ENCODE results near the gene CCDC91.

Gene CCDC91

DNA sequence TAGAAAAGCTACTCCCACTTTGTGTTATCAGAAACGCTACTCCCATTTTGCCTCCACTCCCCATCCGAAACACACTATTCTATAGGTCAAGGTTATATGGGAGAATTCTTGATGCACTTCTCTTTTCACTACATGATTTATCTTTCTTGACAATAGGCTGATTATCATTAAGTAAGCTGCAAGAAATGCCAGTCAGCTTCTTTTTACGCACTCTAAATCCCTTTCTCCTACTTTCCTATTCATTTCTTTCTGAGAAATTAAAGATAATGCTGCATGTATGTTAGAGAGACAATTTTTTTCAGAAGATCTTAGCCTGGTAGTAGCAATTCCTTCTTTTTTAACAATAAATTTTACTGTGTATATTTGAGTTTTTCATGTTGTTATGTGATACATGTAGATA is 41.0 kb upstream of the CCDC91 start:
- Histone ChIP-seq H3K9ac (ENCODE audit: low read length) (no peak overlapping the region), H3K18ac (ENCODE audit: low read length) (no peak overlapping the region), H4K91ac (ENCODE audit: low read depth, low read length) (no peak overlapping the region), H3K14ac (ENCODE audit: low read length) (no peak overlapping the region), H3K9me3 (ENCODE audit: insufficient read depth, low read depth, low read length) (no peaks in the 10 kb centered on the region), H2AFZ (ENCODE audit: insufficient read depth, low read length, poor library complexity) (no peak overlapping the region), H2BK12ac (ENCODE audit: low read length) (no peak overlapping the region), H2AK5ac (ENCODE audit: low read length) (no peak overlapping the region), H3K4me1 (ENCODE audit: control insufficient read depth in 1 of 2, insufficient read depth in 2 of 2, low read length in 2 of 2) (no peaks in the 10 kb centered on the region), H4K8ac (ENCODE audit: low read depth, low read length) (no peak overlapping the region), H3K27me3 (ENCODE audit: insufficient read depth, low read length) (no peaks in the 10 kb centered on the region), H3K27ac (ENCODE audit: low read depth, low read length) (no peak overlapping the region), H2BK5ac (ENCODE audit: low read depth, low read length, poor library complexity) (no peak overlapping the region), H4K12ac (ENCODE audit: low read depth, low read length) (no peak overlapping the region), H2BK120ac (ENCODE audit: insufficient read depth, low read length, poor library complexity) (no peak overlapping the region), H3K4me3 (ENCODE audit: low read depth, low read length) (no peak overlapping the region), H3K79me2 (ENCODE audit: control insufficient read depth, insufficient read depth, low read length, poor library complexity) (no peaks in the 10 kb centered on the region), H3K36me3 (ENCODE audit: control insufficient read depth in 1 of 2, insufficient read depth in 2 of 2, low read length in 2 of 2) (no peaks in the 10 kb centered on the region), H3K4me2 (ENCODE audit: low read length) (no peak overlapping the region), H3K79me1 (ENCODE audit: low read length) (no peaks in the 10 kb centered on the region), H3K23ac (ENCODE audit: low read length) (no peak overlapping the region), H3K4ac (ENCODE audit: low read depth, low read length) (no peak overlapping the region)
- no peak for DNase-seq
- WGBS (ENCODE audit: extremely low coverage, insufficient coverage, insufficient read length), result no CpG with 5 or more reads among the region's 3 CpGs

DNA sequence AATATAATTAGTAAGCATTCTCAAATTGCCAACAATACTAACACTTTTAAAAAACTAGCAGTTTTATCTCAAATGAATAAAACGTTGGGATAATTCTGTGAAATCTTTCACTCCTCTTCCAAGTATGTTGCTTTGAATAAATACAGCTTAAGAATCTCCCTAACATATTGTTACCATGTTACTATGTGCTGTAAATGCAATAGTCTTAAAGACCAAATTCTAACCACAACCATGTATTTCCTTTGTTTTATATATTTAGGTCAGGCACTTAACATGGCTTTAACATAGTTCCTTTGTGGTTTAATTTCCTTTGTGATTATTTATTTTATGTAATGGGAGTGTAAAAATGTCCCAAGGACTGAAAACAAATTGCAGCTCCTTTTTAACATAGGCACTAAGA is 33.9 kb upstream of the CCDC91 start:
- H3K36me3 ChIP-seq (ENCODE audit: control insufficient read depth in 1 of 2, insufficient read depth in 2 of 2, low read length in 2 of 2), result no peaks in the 10 kb centered on the region
- H3K79me2 ChIP-seq (ENCODE audit: control insufficient read depth, insufficient read depth, low read length, poor library complexity), result no peaks in the 10 kb centered on the region
- H4K91ac ChIP-seq (ENCODE audit: low read depth, low read length), result no peak overlapping the region
- H3K79me1 ChIP-seq (ENCODE audit: low read length), result no peaks in the 10 kb centered on the region
- H3K9ac ChIP-seq (ENCODE audit: low read length), result no peak overlapping the region
- H4K8ac ChIP-seq (ENCODE audit: low read depth, low read length), result no peak overlapping the region
- no peak overlapping the region for H3K14ac ChIP-seq (ENCODE audit: low read length)
- H3K18ac ChIP-seq (ENCODE audit: low read length), result no peak overlapping the region
- H3K4me2 ChIP-seq (ENCODE audit: low read length), result no peak overlapping the region
- H3K23ac ChIP-seq (ENCODE audit: low read length), result no peak overlapping the region
- H2AFZ ChIP-seq (ENCODE audit: insufficient read depth, low read length, poor library complexity), result no peak overlapping the region
- no peak overlapping the region for H3K4ac ChIP-seq (ENCODE audit: low read depth, low read length)
- no peak overlapping the region for H3K4me3 ChIP-seq (ENCODE audit: low read depth, low read length)
- no peaks in the 10 kb centered on the region for H3K4me1 ChIP-seq (ENCODE audit: control insufficient read depth in 1 of 2, insufficient read depth in 2 of 2, low read length in 2 of 2)
- H2AK5ac ChIP-seq (ENCODE audit: low read length), result no peak overlapping the region
- no peak overlapping the region for H2BK5ac ChIP-seq (ENCODE audit: low read depth, low read length, poor library complexity)
- WGBS (ENCODE audit: extremely low coverage, insufficient coverage, insufficient read length), result no CpG with 5 or more reads among the region's 1 CpG
- DNase-seq, result no peak
- no peaks in the 10 kb centered on the region for H3K27me3 ChIP-seq (ENCODE audit: insufficient read depth, low read length)
- H4K12ac ChIP-seq (ENCODE audit: low read depth, low read length), result no peak overlapping the region
- no peak overlapping the region for H3K27ac ChIP-seq (ENCODE audit: low read depth, low read length)
- H2BK120ac ChIP-seq (ENCODE audit: insufficient read depth, low read length, poor library complexity), result no peak overlapping the region
- H3K9me3 ChIP-seq (ENCODE audit: insufficient read depth, low read depth, low read length), result no peaks in the 10 kb centered on the region
- H2BK12ac ChIP-seq (ENCODE audit: low read length), result no peak overlapping the region

DNA sequence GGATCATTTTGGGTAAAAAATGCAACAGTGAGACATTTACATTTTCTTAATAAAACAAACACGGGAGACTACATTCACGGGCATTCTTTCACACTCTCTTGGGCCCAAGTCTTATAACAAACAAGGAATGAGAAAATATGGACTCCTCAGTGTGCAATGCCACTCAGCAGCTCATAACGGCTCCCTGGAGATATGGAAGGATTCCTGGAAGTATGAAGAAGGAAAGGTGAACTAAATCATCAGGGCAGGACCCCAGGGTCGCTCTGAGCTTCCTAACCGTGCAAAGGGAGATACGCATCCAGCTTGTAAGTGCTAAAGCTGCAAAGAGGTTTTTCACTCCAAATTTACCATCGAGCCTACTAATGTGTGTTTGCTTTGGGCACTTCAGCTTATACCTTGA is 33.5 kb upstream of the CCDC91 start:
- no CpG with 5 or more reads among the region's 7 CpGs for WGBS (ENCODE audit: extremely low coverage, insufficient coverage, insufficient read length)
- Histone ChIP-seq H3K4me1 (ENCODE audit: control insufficient read depth in 1 of 2, insufficient read depth in 2 of 2, low read length in 2 of 2) (no peaks in the 10 kb centered on the region), H3K4me2 (ENCODE audit: low read length) (no peak overlapping the region), H3K79me1 (ENCODE audit: low read length) (no peaks in the 10 kb centered on the region), H3K23ac (ENCODE audit: low read length) (no peak overlapping the region), H3K14ac (ENCODE audit: low read length) (no peak overlapping the region), H3K36me3 (ENCODE audit: control insufficient read depth in 1 of 2, insufficient read depth in 2 of 2, low read length in 2 of 2) (no peaks in the 10 kb centered on the region), H4K8ac (ENCODE audit: low read depth, low read length) (no peak overlapping the region), H2AFZ (ENCODE audit: insufficient read depth, low read length, poor library complexity) (no peak overlapping the region), H2BK5ac (ENCODE audit: low read depth, low read length, poor library complexity) (no peak overlapping the region), H3K9me3 (ENCODE audit: insufficient read depth, low read depth, low read length) (no peaks in the 10 kb centered on the region), H3K27ac (ENCODE audit: low read depth, low read length) (no peak overlapping the region), H4K91ac (ENCODE audit: low read depth, low read length) (no peak overlapping the region), H4K12ac (ENCODE audit: low read depth, low read length) (no peak overlapping the region), H2BK12ac (ENCODE audit: low read length) (no peak overlapping the region), H2AK5ac (ENCODE audit: low read length) (no peak overlapping the region), H2BK120ac (ENCODE audit: insufficient read depth, low read length, poor library complexity) (no peak overlapping the region), H3K18ac (ENCODE audit: low read length) (no peak overlapping the region), H3K9ac (ENCODE audit: low read length) (no peak overlapping the region), H3K4ac (ENCODE audit: low read depth, low read length) (no peak overlapping the region), H3K79me2 (ENCODE audit: control insufficient read depth, insufficient read depth, low read length, poor library complexity) (no peaks in the 10 kb centered on the region), H3K27me3 (ENCODE audit: insufficient read depth, low read length) (no peaks in the 10 kb centered on the region), H3K4me3 (ENCODE audit: low read depth, low read length) (no peak overlapping the region)
- no peak for DNase-seq

DNA sequence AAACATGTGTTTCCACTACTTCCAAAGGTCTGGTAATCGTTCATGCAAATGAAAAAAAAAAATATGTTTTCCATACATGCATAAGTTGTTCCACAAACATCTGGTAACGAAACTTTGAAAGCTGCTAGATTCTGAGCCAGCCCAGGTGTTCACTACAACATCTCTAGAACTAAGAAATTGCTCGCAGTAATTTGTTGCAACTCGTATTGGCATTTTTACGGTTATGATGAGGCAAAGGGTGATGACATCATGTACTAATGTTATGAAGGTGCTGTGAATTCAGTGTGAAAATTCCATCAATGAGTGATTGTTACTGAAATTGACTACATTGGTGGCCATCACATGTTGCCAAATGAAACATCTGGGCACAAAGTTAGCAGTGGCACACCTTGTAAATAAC is 31.9 kb upstream of the CCDC91 start:
- DNase-seq, result peak in 1 of 2 donors; percentile 43
- Histone ChIP-seq H3K36me3 (ENCODE audit: control insufficient read depth in 1 of 2, insufficient read depth in 2 of 2, low read length in 2 of 2) (no peaks in the 10 kb centered on the region), H2AFZ (ENCODE audit: insufficient read depth, low read length, poor library complexity) (no peak overlapping the region), H2BK12ac (ENCODE audit: low read length) (no peak overlapping the region), H4K8ac (ENCODE audit: low read depth, low read length) (no peak overlapping the region), H2AK5ac (ENCODE audit: low read length) (no peak overlapping the region), H3K9me3 (ENCODE audit: insufficient read depth, low read depth, low read length) (no peaks in the 10 kb centered on the region), H3K4me1 (ENCODE audit: control insufficient read depth in 1 of 2, insufficient read depth in 2 of 2, low read length in 2 of 2) (no peaks in the 10 kb centered on the region), H3K9ac (ENCODE audit: low read length) (no peak overlapping the region), H3K79me2 (ENCODE audit: control insufficient read depth, insufficient read depth, low read length, poor library complexity) (no peaks in the 10 kb centered on the region), H2BK120ac (ENCODE audit: insufficient read depth, low read length, poor library complexity) (no peak overlapping the region), H4K12ac (ENCODE audit: low read depth, low read length) (no peak overlapping the region), H3K27ac (ENCODE audit: low read depth, low read length) (no peak overlapping the region), H3K14ac (ENCODE audit: low read length) (no peak overlapping the region), H3K23ac (ENCODE audit: low read length) (no peak overlapping the region), H3K27me3 (ENCODE audit: insufficient read depth, low read length) (no peaks in the 10 kb centered on the region), H3K79me1 (ENCODE audit: low read length) (no peaks in the 10 kb centered on the region), H3K4ac (ENCODE audit: low read depth, low read length) (no peak overlapping the region), H2BK5ac (ENCODE audit: low read depth, low read length, poor library complexity) (no peak overlapping the region), H3K18ac (ENCODE audit: low read length) (no peak overlapping the region), H4K91ac (ENCODE audit: low read depth, low read length) (no peak overlapping the region), H3K4me2 (ENCODE audit: low read length) (no peak overlapping the region), H3K4me3 (ENCODE audit: low read depth, low read length) (no peak overlapping the region)
- no CpG with 5 or more reads among the region's 5 CpGs for WGBS (ENCODE audit: extremely low coverage, insufficient coverage, insufficient read length)

All from trophoblast cell (in vitro differentiated cells and primary cell).